OCI-LY7 (cell line): ENCODE measurements around the gene RRM1. TPM values are rescaled to one million over a fixed set of nuclear protein-coding genes. Genes with fewer than 3 reads are reported as not detected.

ENCODE experiments used
- BruUV-seq: library from RNA; stranded (reverse); fragments of 400-500 nt; replicated peaks from 2 replicates; lab custom pipeline; 2021; lab: Mats Ljungman, UMichigan
- CTCF ChIA-PET: fragments of 300-600 bp; sonication (Branson Sonifier 250); formaldehyde crosslinking; loops from one replicate; lab custom pipeline; 2022; ENCODE audit warnings: antibody characterized with exemption; ENCODE audit not compliant: unreplicated experiment; lab: Charles Lee
- POLR2A ChIA-PET: fragments of 300-600 bp; sonication (Branson Sonifier 250); formaldehyde crosslinking; loops from one replicate; lab custom pipeline; 2022; ENCODE audit warnings: antibody characterized with exemption; lab: Charles Lee
- DNase-seq: peaks from one replicate; pipeline ENCODE4 v3.0.0-alpha.2; 2015; ENCODE audit warnings: low spot score
- H2AFZ ChIP-seq: fragments of 200-600 bp; sonication (generic), shearing (Covaris generic); 2 replicates; pipeline ENCODE4 v1.6.1; 2014; ENCODE audit warnings: mild to moderate bottlenecking, antibody characterized with exemption, low read length, moderate library complexity
- H3K27ac ChIP-seq: fragments of 200-600 bp; sonication (generic); 2 replicates; pipeline ENCODE4 v1.5.1; 2014; ENCODE audit warnings: mixed run types, low read depth, mild to moderate bottlenecking, moderate library complexity, low read length, inconsistent platforms; ENCODE audit not compliant: poor library complexity, severe bottlenecking
- H3K36me3 ChIP-seq: fragments of 200-600 bp; sonication (generic); 2 replicates; pipeline ENCODE4 v1.6.1; 2014; ENCODE audit warnings: mild to moderate bottlenecking, antibody characterized with exemption, low read length, moderate library complexity, mixed read lengths; ENCODE audit not compliant: insufficient read depth
- H3K4me1 ChIP-seq: fragments of 200-600 bp; sonication (generic); 2 replicates; pipeline ENCODE4 v1.5.1; 2014; ENCODE audit warnings: mild to moderate bottlenecking, low read length; ENCODE audit not compliant: insufficient read depth, poor library complexity, severe bottlenecking
- H3K4me2 ChIP-seq: fragments of 200-600 bp; sonication (generic); 2 replicates; pipeline ENCODE4 v1.6.1; 2014; ENCODE audit warnings: mild to moderate bottlenecking, low read length
- H3K4me3 ChIP-seq: fragments of 200-600 bp; sonication (generic); 2 replicates; pipeline ENCODE4 v1.5.1; 2014; ENCODE audit warnings: mild to moderate bottlenecking, low read depth, low read length; ENCODE audit not compliant: poor library complexity, severe bottlenecking
- H3K79me2 ChIP-seq: fragments of 200-600 bp; sonication (generic); 2 replicates; pipeline ENCODE4 v1.6.1; 2016; ENCODE audit warnings: low read depth, mild to moderate bottlenecking, low read length, moderate library complexity, mixed read lengths; ENCODE audit not compliant: insufficient read depth
- H3K9me2 ChIP-seq: fragments of 200-600 bp; sonication (generic); 2 replicates; pipeline ENCODE4 v1.6.1; 2016; ENCODE audit warnings: mild to moderate bottlenecking, low read length, mixed read lengths; ENCODE audit not compliant: insufficient read depth
- H3K9me3 ChIP-seq: fragments of 200-600 bp; sonication (generic); 2 replicates; pipeline ENCODE4 v1.6.1; 2014; ENCODE audit warnings: mild to moderate bottlenecking, mixed run types, low read length, mixed read lengths
- H4K20me1 ChIP-seq: fragments of 200-600 bp; sonication (generic); 2 replicates; pipeline ENCODE4 v1.6.1; 2014; ENCODE audit warnings: mild to moderate bottlenecking, antibody characterized with exemption, low read length, moderate library complexity, mixed read lengths; ENCODE audit not compliant: insufficient read depth
- CTCF ChIP-seq: fragments of 200-600 bp; sonication (generic); conservative IDR thresholded peaks from 2 replicates; pipeline ENCODE4 v1.5.1; 2014; ENCODE audit warnings: mild to moderate bottlenecking, antibody characterized with exemption, low read length, moderate library complexity, mixed read lengths
- EZH2phosphoT487 ChIP-seq: fragments of 200-600 bp; sonication (generic); IDR thresholded peaks from 2 replicates; pipeline ENCODE4 v1.6.1; 2018; ENCODE audit warnings: low read depth, borderline replicate concordance, mild to moderate bottlenecking, mixed run types, antibody characterized with exemption, low read length, moderate library complexity, mixed read lengths
- intact Hi-C: fragments of 100-400 bp; cut with micrococcal nuclease; formaldehyde crosslinking; loops from one replicate; pipeline ENCODE4 v1.10.0; 2022; ENCODE audit not compliant: unreplicated experiment
- total RNA-seq, 2 experiments: library from RNA; depleted of rRNA in 1 of 2; stranded (reverse); fragments of >200 nt in 1 of 2; shearing (Covaris generic) in 1 of 2; gene quantifications; 2 replicates each; pipeline ENCODE4 v1.2.3, GENCODE V29; 2014 to 2022

RRM1 gene
- total RNA-seq, 2 experiments from 2014 or later = 123 to 162 TPM

- TF ChIP-seq CTCF (no peak), EZH2phosphoT487 (no peak)
- Histone ChIP-seq H3K4me1 (peaks cover 19% of the 10 kb centered on the region), H3K9me2 (no peaks in the 10 kb centered on the region), H3K4me2 (no peak overlapping the region), H3K9me3 (no peaks in the 10 kb centered on the region), H4K20me1 (no peaks in the 10 kb centered on the region; the same call in 1 of the 2 replicates), H3K36me3 (peaks cover 19% of the 10 kb centered on the region), H3K4me3 (no peak overlapping the region), H2AFZ (no peak overlapping the region), H3K79me2 (peaks cover 21% of the 10 kb centered on the region), H3K27ac (no peak overlapping the region)
- ChIA-PET POLR2A (no interaction called here), CTCF (no interaction called here)
- intact Hi-C loops = no loop called here
- no peak for DNase-seq
- BruUV-seq = no TSS peak
These were observed 2.6 kb upstream of the RRM1 start for GRCh38 chr11:4092026-4092425.

- Histone ChIP-seq H3K4me3 (peak overlapping the region; percentile 97), H3K36me3 (peaks cover 31% of the 10 kb centered on the region), H3K9me2 (no peaks in the 10 kb centered on the region), H3K9me3 (no peaks in the 10 kb centered on the region), H4K20me1 (peaks cover 4% of the 10 kb centered on the region), H3K27ac (peak overlapping the region; percentile 47), H3K4me1 (peaks cover 36% of the 10 kb centered on the region), H2AFZ (peak overlapping the region; percentile 90), H3K4me2 (peak overlapping the region; percentile 84), H3K79me2 (peaks cover 38% of the 10 kb centered on the region)
- POLR2A ChIA-PET = interaction anchor here (0.9 kb wide), 1 partner anchor 298 kb away, joined by 3 read pairs; no protein-coding TSS in a partner anchor
- CTCF ChIA-PET = no interaction called here
- intact Hi-C loops = no loop called here
- TF ChIP-seq CTCF = no peak
- TF ChIP-seq EZH2phosphoT487 = no peak
- no peak for DNase-seq
- TSS peak; percentile 93 for BruUV-seq
These were observed 866 bp upstream of the RRM1 start for GRCh38 chr11:4093519-4094347.
